ENCODE data around the gene EDNRA.
"Not testable (repeated sequence)": the region's sequence is repeated elsewhere in the genome, so short reads cannot be mapped to it uniquely, and the experiment has no call there.

The EDNRA gene

GRCh38 chr4:147480891-147481576 lies at the start of gene EDNRA:
Gene EDNRA, plus strand, starts transcription at chr4:147481097. Its CDS starts 4,585 bp downstream, at chr4:147485682.
- Histone ChIP-seq H3K4me1 (peaks cover 0 to 44% (median 19%) of the 10 kb centered on the region in 4 donors), H3K9me3 (no peaks in the 10 kb centered on the region), H3K27me3 (no peaks in the 10 kb centered on the region), H3K27ac (peak within 1 kb of the TSS; percentile 79 to 92), H3K36me3 (no peaks in the 10 kb centered on the region), H3K4me3 (peak within 1 kb of the TSS; percentile 56 to 70)
- TF ChIP-seq CTCF (IDR thresholded peaks at IDR 0.05) = no peak
- intact Hi-C loops (cut with DNase I; ENCODE audit: low total_unique reads) = no loop called here
- peak in 1 of 2 donors; percentile 73 for DNase-seq

- intact Hi-C loops (cut with DNase I; ENCODE audit: low total_unique reads); H3K27ac ChIP-seq; H3K36me3 ChIP-seq; H3K4me1 ChIP-seq; H3K27me3 ChIP-seq; DNase-seq; H3K4me3 ChIP-seq; H3K9me3 ChIP-seq: not testable (repeated sequence)
Measured at GRCh38 chr4:147434370-147434769, 46.5 kb upstream of the EDNRA start.

- Histone ChIP-seq H3K9me3 (no peaks in the 10 kb centered on the region), H3K27ac (no peak overlapping the region), H3K4me3 (no peak overlapping the region), H3K27me3 (no peaks in the 10 kb centered on the region), H3K4me1 (no peaks in the 10 kb centered on the region), H3K36me3 (no peaks in the 10 kb centered on the region)
- intact Hi-C loops (cut with DNase I; ENCODE audit: low total_unique reads) = no loop called here
- DNase-seq = no peak
- no peak for TF ChIP-seq CTCF (IDR thresholded peaks at IDR 0.05)
Measured at GRCh38 chr4:147440442-147440841, 40.5 kb upstream of the EDNRA start.

- peak overlapping the region in 1 of 2 donors; percentile 11 for H3K27ac ChIP-seq
- H3K4me1 ChIP-seq = peaks cover 0 to 8% (median 0%) of the 10 kb centered on the region in 4 donors
- H3K27me3 ChIP-seq = no peaks in the 10 kb centered on the region
- H3K36me3 ChIP-seq = no peaks in the 10 kb centered on the region
- intact Hi-C loops (cut with DNase I; ENCODE audit: low total_unique reads) = no loop called here
- no peak for TF ChIP-seq CTCF (IDR thresholded peaks at IDR 0.05)
- no peaks in the 10 kb centered on the region for H3K9me3 ChIP-seq
- DNase-seq = no peak
- H3K4me3 ChIP-seq = no peak overlapping the region
Measured at GRCh38 chr4:147447786-147448185, 33.1 kb upstream of the EDNRA start.

GRCh38 chr4:147453561-147454141 lies 27.2 kb upstream of the EDNRA start:
- Histone ChIP-seq H3K9me3 (no peaks in the 10 kb centered on the region), H3K4me1 (no peaks in the 10 kb centered on the region), H3K4me3 (no peak overlapping the region), H3K27ac (no peak overlapping the region), H3K27me3 (no peaks in the 10 kb centered on the region), H3K36me3 (no peaks in the 10 kb centered on the region)
- intact Hi-C loops (cut with DNase I; ENCODE audit: low total_unique reads) = no loop called here
- DNase-seq = no peak
- TF ChIP-seq CTCF (IDR thresholded peaks at IDR 0.05) = no peak

GRCh38 chr4:147456706-147457105 lies 24.2 kb upstream of the EDNRA start:
- no peak for DNase-seq
- TF ChIP-seq CTCF (IDR thresholded peaks at IDR 0.05) = no peak
- H3K9me3 ChIP-seq = no peaks in the 10 kb centered on the region
- no peaks in the 10 kb centered on the region for H3K36me3 ChIP-seq
- intact Hi-C loops (cut with DNase I; ENCODE audit: low total_unique reads) = no loop called here
- no peak overlapping the region for H3K27ac ChIP-seq
- peaks cover 0 to 2% (median 0%) of the 10 kb centered on the region in 4 donors for H3K4me1 ChIP-seq
- H3K4me3 ChIP-seq = no peak overlapping the region
- H3K27me3 ChIP-seq = no peaks in the 10 kb centered on the region

Measured in tibial artery (tissue), 4 donors.